ENCODE data around the gene SDF4. TPM values are rescaled to one million over a fixed set of nuclear protein-coding genes. Genes with fewer than 3 reads are reported as not detected.

The SDF4 gene
- total and polyA plus RNA-seq, 2 experiments from 2014 or later, result 45.0 to 62.6 TPM

GRCh38 chr1:1206966-1207531 is 24.8 kb downstream of the SDF4 start:
- Histone ChIP-seq H3K27me3 (ENCODE audit: insufficient read depth) (peaks cover 13% of the 10 kb centered on the region; the same call in 1 of the 2 replicates), H4K20me1 (replicated peaks; ENCODE audit: insufficient read depth) (no peaks in the 10 kb centered on the region), H3K27ac (ENCODE audit: low read depth) (no peak overlapping the region), H3K4me2 (peak overlapping the region; percentile 76; the same call in 1 of the 2 replicates), H3K4me1 (ENCODE audit: insufficient read depth) (no peaks in the 10 kb centered on the region), H2AFZ (no peak overlapping the region), H3K9me2 (ENCODE audit: insufficient read depth) (no peaks in the 10 kb centered on the region), H3K36me3 (ENCODE audit: insufficient read depth) (no peaks in the 10 kb centered on the region), H3K4me3 (peak overlapping the region; percentile 52; the same call in 1 of the 2 replicates), H3K79me2 (replicated peaks; ENCODE audit: insufficient read depth) (no peaks in the 10 kb centered on the region), H3F3A (replicated peaks; ENCODE audit: low read depth) (no peaks in the 10 kb centered on the region)
- TF ChIP-seq POLR2AphosphoS5 (IDR thresholded peaks at IDR 0.05; ENCODE audit: low read depth), result no peak
- no peak for TF ChIP-seq REST (IDR thresholded peaks at IDR 0.05; ENCODE audit: unreplicated experiment)
- peak; percentile 10 to 32; a peak in 2 of 4 replicates for TF ChIP-seq CTCF (conservative IDR thresholded peaks at IDR 0.05; ENCODE audit: low read depth in 2 of 2)
- no peak for TF ChIP-seq CREB1 (CRISPR knock-in tag; IDR thresholded peaks at IDR 0.05; ENCODE audit: low read depth)
- ATAC-seq, result peak; percentile 4
- Mint-ChIP-seq H3K36me3 (ENCODE audit: low read depth) (no peaks in the 10 kb centered on the region), H3K27ac (no peak overlapping the region), H3K4me1 (no peaks in the 10 kb centered on the region), H3K4me3 (peak overlapping the region; percentile 56), H3K9me3 (no peaks in the 10 kb centered on the region; the same call in 2 of the 3 replicates), H3K27me3 (ENCODE audit: insufficient read depth, low read depth, poor library complexity) (peaks cover 7% of the 10 kb centered on the region)
- DNase-seq (ENCODE audit: low spot score), result peak; percentile 31

GRCh38 chr1:1206376-1206965 is 25.3 kb downstream of the SDF4 start, which contains the start of gene TNFRSF18:
Gene TNFRSF18, minus strand, starts transcription at chr1:1206592. Its CDS starts 21 bp downstream, at chr1:1206571.
- H3K9me3 Mint-ChIP-seq, result no peaks in the 10 kb centered on the region; the same call in 2 of the 3 replicates
- no peaks in the 10 kb centered on the region for H3F3A ChIP-seq (replicated peaks; ENCODE audit: low read depth)
- peaks cover 13% of the 10 kb centered on the region; the same call in 1 of the 2 replicates for H3K27me3 ChIP-seq (ENCODE audit: insufficient read depth)
- H3K36me3 ChIP-seq (ENCODE audit: insufficient read depth), result no peaks in the 10 kb centered on the region
- H3K27ac ChIP-seq (ENCODE audit: low read depth), result no peak within 1 kb of the TSS
- TF ChIP-seq EZH2phosphoT487 (IDR thresholded peaks at IDR 0.05; ENCODE audit: unreplicated experiment), result no peak
- no peak for TF ChIP-seq CTCF (conservative IDR thresholded peaks at IDR 0.05; ENCODE audit: low read depth in 2 of 2)
- TF ChIP-seq ZNF331 (CRISPR knock-in tag; IDR thresholded peaks at IDR 0.05; ENCODE audit: low read depth), result no peak
- TF ChIP-seq POLR2AphosphoS5 (IDR thresholded peaks at IDR 0.05; ENCODE audit: low read depth), result no peak
- no peak for TF ChIP-seq ZNF114 (CRISPR knock-in tag; IDR thresholded peaks at IDR 0.05)
- no peak for TF ChIP-seq NANOG (IDR thresholded peaks at IDR 0.05; ENCODE audit: borderline replicate concordance)
- peak within 1 kb of the TSS; percentile 56 for H3K4me3 Mint-ChIP-seq
- H3K4me1 ChIP-seq (ENCODE audit: insufficient read depth), result no peaks in the 10 kb centered on the region
- no peaks in the 10 kb centered on the region for H3K9me2 ChIP-seq (ENCODE audit: insufficient read depth)
- ATAC-seq (peak; percentile 67), DNase-seq (ENCODE audit: low spot score) (peak; percentile 68)
- peak within 1 kb of the TSS; percentile 76 for H3K4me2 ChIP-seq
- H3K4me1 Mint-ChIP-seq, result no peaks in the 10 kb centered on the region
- H3K36me3 Mint-ChIP-seq (ENCODE audit: low read depth), result no peaks in the 10 kb centered on the region
- H3K79me2 ChIP-seq (replicated peaks; ENCODE audit: insufficient read depth), result no peaks in the 10 kb centered on the region
- no peak within 1 kb of the TSS for H3K27ac Mint-ChIP-seq
- no peaks in the 10 kb centered on the region for H4K20me1 ChIP-seq (replicated peaks; ENCODE audit: insufficient read depth)
- peaks cover 7% of the 10 kb centered on the region for H3K27me3 Mint-ChIP-seq (ENCODE audit: insufficient read depth, low read depth, poor library complexity)
- peak within 1 kb of the TSS; percentile 52 for H3K4me3 ChIP-seq
- peak within 1 kb of the TSS; percentile 56 for H2AFZ ChIP-seq
